ENCODE results near the gene WDTC1.
"Not testable (repeated sequence)": the region's sequence is repeated elsewhere in the genome, so short reads cannot be mapped to it uniquely, and the experiment has no call there.

The WDTC1 gene

GRCh38 chr1:27234049-27234882 lies at the start of gene WDTC1:
Gene WDTC1, plus strand, starts transcription at chr1:27234632. Its CDS starts 26,423 bp downstream, at chr1:27261055.
- peak; percentile 91 to 97 (median 91) for DNase-seq (ENCODE audit: low read depth in 2 of 3, low spot score in 2 of 3)

GRCh38 chr1:27184665-27185064 lies 49.8 kb upstream of the WDTC1 start:
- not testable (repeated sequence) for DNase-seq (ENCODE audit: low read depth in 2 of 3, low spot score in 2 of 3)

GRCh38 chr1:27192039-27192529 lies 42.3 kb upstream of the WDTC1 start:
- DNase-seq (ENCODE audit: low read depth in 2 of 3, low spot score in 2 of 3), result no peak

- no peak for DNase-seq (ENCODE audit: low read depth in 2 of 3, low spot score in 2 of 3)
Measured at GRCh38 chr1:27193194-27193593, 41.2 kb upstream of the WDTC1 start.

- no peak for DNase-seq (ENCODE audit: low read depth in 2 of 3, low spot score in 2 of 3)
Measured at GRCh38 chr1:27201295-27201694, 33.1 kb upstream of the WDTC1 start.

GRCh38 chr1:27203946-27204345 lies 30.5 kb upstream of the WDTC1 start:
- no peak for DNase-seq (ENCODE audit: low read depth in 2 of 3, low spot score in 2 of 3)

GRCh38 chr1:27207238-27207637 lies 27.2 kb upstream of the WDTC1 start:
- not testable (repeated sequence) for DNase-seq (ENCODE audit: low read depth in 2 of 3, low spot score in 2 of 3)

GRCh38 chr1:27208143-27208850 lies 26.1 kb upstream of the WDTC1 start:
- DNase-seq (ENCODE audit: low read depth in 2 of 3, low spot score in 2 of 3), result not testable (repeated sequence)

- DNase-seq (ENCODE audit: low read depth in 2 of 3, low spot score in 2 of 3), result no peak
Measured at GRCh38 chr1:27216466-27216865, 18.0 kb upstream of the WDTC1 start.

GRCh38 chr1:27217401-27217800 lies 17.0 kb upstream of the WDTC1 start:
- no peak for DNase-seq (ENCODE audit: low read depth in 2 of 3, low spot score in 2 of 3)

GRCh38 chr1:27218736-27219135 lies 15.7 kb upstream of the WDTC1 start:
- DNase-seq (ENCODE audit: low read depth in 2 of 3, low spot score in 2 of 3), result no peak

GRCh38 chr1:27220096-27220495 lies 14.3 kb upstream of the WDTC1 start:
- no peak for DNase-seq (ENCODE audit: low read depth in 2 of 3, low spot score in 2 of 3)

GRCh38 chr1:27220702-27221497 lies 13.5 kb upstream of the WDTC1 start:
- not testable (repeated sequence) for DNase-seq (ENCODE audit: low read depth in 2 of 3, low spot score in 2 of 3)

GRCh38 chr1:27225621-27226020 lies 8.8 kb upstream of the WDTC1 start:
- no peak for DNase-seq (ENCODE audit: low read depth in 2 of 3, low spot score in 2 of 3)

- no peak for DNase-seq (ENCODE audit: low read depth in 2 of 3, low spot score in 2 of 3)
Measured at GRCh38 chr1:27227765-27228164, 6.7 kb upstream of the WDTC1 start.

- DNase-seq (ENCODE audit: low read depth in 2 of 3, low spot score in 2 of 3), result peak in 2 of 3 experiments; percentile 2 to 8
Measured at GRCh38 chr1:27233667-27234048, 774 bp upstream of the WDTC1 start.

GRCh38 chr1:27235827-27236226 lies 1.4 kb downstream of the WDTC1 start:
- DNase-seq (ENCODE audit: low read depth in 2 of 3, low spot score in 2 of 3), result no peak

GRCh38 chr1:27237112-27237511 lies 2.7 kb downstream of the WDTC1 start:
- no peak for DNase-seq (ENCODE audit: low read depth in 2 of 3, low spot score in 2 of 3)

- DNase-seq (ENCODE audit: low read depth in 2 of 3, low spot score in 2 of 3), result no peak
Measured at GRCh38 chr1:27238032-27238431, 3.6 kb downstream of the WDTC1 start.

GRCh38 chr1:27241677-27242076 lies 7.2 kb downstream of the WDTC1 start:
- no peak for DNase-seq (ENCODE audit: low read depth in 2 of 3, low spot score in 2 of 3)

GRCh38 chr1:27243665-27244064 lies 9.2 kb downstream of the WDTC1 start:
- not testable (repeated sequence) for DNase-seq (ENCODE audit: low read depth in 2 of 3, low spot score in 2 of 3)

Data from activated CD8-positive, alpha-beta memory T cell treated with anti-CD3 and anti-CD28 coated beads for 48 hours (primary cell).